H9 (cell line): ENCODE measurements around the gene MED13L. TPM values are rescaled to one million over a fixed set of nuclear protein-coding genes. Genes with fewer than 3 reads are reported as not detected.

Experiments
- DNase-seq: peaks from one replicate; pipeline ENCODE4 v3.0.0-alpha.2; 2017
- H2AFZ ChIP-seq: one replicate; pipeline ENCODE4 v1.6.1; 2013; ENCODE audit warnings: mild to moderate bottlenecking, low read length, control low read depth, moderate library complexity
- H2AK5ac ChIP-seq: 2 replicates; pipeline ENCODE4 v1.6.1; 2013; ENCODE audit warnings: low read length, control low read depth, mixed read lengths; ENCODE audit not compliant: insufficient read length
- H2BK120ac ChIP-seq: one replicate; pipeline ENCODE4 v1.6.1; 2013; ENCODE audit warnings: low read depth, mild to moderate bottlenecking, low read length, control low read depth, inconsistent platforms; ENCODE audit not compliant: poor library complexity, severe bottlenecking
- H2BK12ac ChIP-seq: 2 replicates; pipeline ENCODE4 v1.6.1; 2013; ENCODE audit warnings: low read length, control low read depth, mixed read lengths, low read depth; ENCODE audit not compliant: insufficient read length
- H2BK15ac ChIP-seq: 2 replicates; pipeline ENCODE4 v1.6.1; 2013; ENCODE audit warnings: low read depth, low read length, control low read depth
- H2BK20ac ChIP-seq: one replicate; pipeline ENCODE4 v1.6.1; 2013; ENCODE audit warnings: low read depth, mild to moderate bottlenecking, low read length, control low read depth, inconsistent platforms; ENCODE audit not compliant: poor library complexity, severe bottlenecking
- H2BK5ac ChIP-seq: 2 replicates; pipeline ENCODE4 v1.6.1; 2013; ENCODE audit warnings: low read length, control low read depth, mixed read lengths; ENCODE audit not compliant: insufficient read length
- H3K14ac ChIP-seq: 2 replicates; pipeline ENCODE4 v1.6.1; 2013; ENCODE audit warnings: low read length, control low read depth; ENCODE audit not compliant: insufficient read depth
- H3K18ac ChIP-seq: 2 replicates; pipeline ENCODE4 v1.6.1; 2013; ENCODE audit warnings: low read depth, mild to moderate bottlenecking, mixed read lengths, low read length, control low read depth; ENCODE audit not compliant: insufficient read length
- H3K23ac ChIP-seq: 2 replicates; pipeline ENCODE4 v1.6.1; 2013; ENCODE audit warnings: low read length, control low read depth, mixed read lengths, low read depth; ENCODE audit not compliant: insufficient read length
- H3K23me2 ChIP-seq: 2 replicates; pipeline ENCODE4 v1.6.1; 2013; ENCODE audit warnings: low read depth, mild to moderate bottlenecking, mixed read lengths, low read length, control low read depth; ENCODE audit not compliant: insufficient read length, poor library complexity, severe bottlenecking
- H3K27ac ChIP-seq: 2 replicates; pipeline ENCODE4 v1.5.1; 2013; ENCODE audit warnings: low read length, control low read depth, mixed read lengths, low read depth; ENCODE audit not compliant: insufficient read length
- H3K27me3 ChIP-seq: 2 replicates; pipeline ENCODE4 v1.6.1; 2013; ENCODE audit warnings: low read length, control low read depth, inconsistent platforms; ENCODE audit not compliant: insufficient read depth
- H3K4ac ChIP-seq: 2 replicates; pipeline ENCODE4 v1.6.1; 2013; ENCODE audit warnings: low read depth, mild to moderate bottlenecking, control low read depth, inconsistent platforms, low read length, moderate library complexity
- H3K4me1 ChIP-seq: 2 replicates; pipeline ENCODE4 v1.6.1; 2013; ENCODE audit warnings: low read length, control low read depth, inconsistent platforms; ENCODE audit not compliant: insufficient read depth
- H3K4me2 ChIP-seq: 2 replicates; pipeline ENCODE4 v1.6.1; 2013; ENCODE audit warnings: low read length, control low read depth, mixed read lengths; ENCODE audit not compliant: insufficient read length, insufficient read depth
- H3K56ac ChIP-seq: 2 replicates; pipeline ENCODE4 v1.6.1; 2013; ENCODE audit warnings: low read depth, mild to moderate bottlenecking, mixed read lengths, low read length, control low read depth; ENCODE audit not compliant: insufficient read length
- H3K79me1 ChIP-seq: 2 replicates; pipeline ENCODE4 v1.6.1; 2013; ENCODE audit warnings: low read depth, mild to moderate bottlenecking, moderate library complexity, low read length, control low read depth, inconsistent platforms; ENCODE audit not compliant: insufficient read depth, poor library complexity, severe bottlenecking
- H3K79me2 ChIP-seq: 2 replicates; pipeline ENCODE4 v1.6.1; 2013; ENCODE audit warnings: low read length, control low read depth, inconsistent platforms; ENCODE audit not compliant: insufficient read depth
- H3K9ac ChIP-seq: 2 replicates; pipeline ENCODE4 v1.6.1; 2013; ENCODE audit warnings: low read length, control low read depth, mixed read lengths; ENCODE audit not compliant: insufficient read length; ENCODE audit errors: extremely low read depth
- H3K9me3 ChIP-seq: one replicate; pipeline ENCODE4 v1.6.1; 2013; ENCODE audit warnings: low read depth, low read length, inconsistent platforms; ENCODE audit not compliant: control insufficient read depth
- H3T11ph ChIP-seq: one replicate; pipeline ENCODE4 v1.6.1; 2013; ENCODE audit warnings: mild to moderate bottlenecking, low read length, control low read depth, inconsistent platforms
- H4K20me1 ChIP-seq: one replicate; pipeline ENCODE4 v1.6.1; 2013; ENCODE audit not compliant: control insufficient read depth, insufficient read length, insufficient read depth
- H4K5ac ChIP-seq: 2 replicates; pipeline ENCODE4 v1.6.1; 2013; ENCODE audit warnings: low read depth, mild to moderate bottlenecking, mixed read lengths, low read length, control low read depth; ENCODE audit not compliant: insufficient read length
- H4K8ac ChIP-seq: replicated peaks from 2 replicates; pipeline ENCODE4 v1.6.1; 2013; ENCODE audit warnings: low read length, control low read depth, mixed read lengths, low read depth; ENCODE audit not compliant: insufficient read length
- H4K91ac ChIP-seq: 2 replicates; pipeline ENCODE4 v1.6.1; 2013; ENCODE audit warnings: low read depth, mild to moderate bottlenecking, moderate library complexity, mixed read lengths, low read length, control low read depth; ENCODE audit not compliant: insufficient read length
- H3K27ac Mint-ChIP-seq, 3 experiments: 2 replicates in 2 of 3; 3 replicates in 1 of 3; pipeline ENCODE4 v1.8.0; 2020 to 2021; ENCODE audit warnings: mixed read lengths in 3 of 3, mild to moderate bottlenecking in 1 of 3, moderate library complexity in 1 of 3
- H3K27me3 Mint-ChIP-seq: 2 replicates; pipeline ENCODE4 v1.8.0; 2021; ENCODE audit warnings: low read depth, mild to moderate bottlenecking, moderate library complexity, mixed read lengths
- H3K36me3 Mint-ChIP-seq, 3 experiments: 2 replicates in 2 of 3; 3 replicates in 1 of 3; pipeline ENCODE4 v1.8.0; 2020 to 2021; ENCODE audit warnings: low read depth in 3 of 3, mixed read lengths in 3 of 3; ENCODE audit not compliant: insufficient read depth in 1 of 3
- H3K4me1 Mint-ChIP-seq, 2 experiments: 2 replicates each; pipeline ENCODE4 v1.8.0; 2020; ENCODE audit warnings: mixed read lengths in 2 of 2
- H3K4me3 Mint-ChIP-seq, 2 experiments: 2 replicates in 1 of 2; 3 replicates in 1 of 2; pipeline ENCODE4 v1.8.0; 2020 to 2021; ENCODE audit warnings: mild to moderate bottlenecking in 2 of 2, mixed read lengths in 2 of 2, moderate library complexity in 1 of 2
- H3K9me3 Mint-ChIP-seq, 2 experiments: 2 replicates in 1 of 2; 3 replicates in 1 of 2; pipeline ENCODE4 v1.8.0; 2020; ENCODE audit warnings: mild to moderate bottlenecking in 2 of 2, mixed read lengths in 2 of 2, moderate library complexity in 1 of 2
- CTCF ChIP-seq: fragments of 200-600 bp; sonication (generic); conservative IDR thresholded peaks from 3 replicates; pipeline ENCODE4 v1.8.0; 2021; ENCODE audit warnings: antibody characterized with exemption, mild to moderate bottlenecking
- WGBS: extraction: QIAGEN DNeasy Blood & Tissue Kit; methylation state at CpG from one replicate; pipeline ENCODE4 v1.1.7; 2013; ENCODE audit warnings: missing lambda C conversion rate, low lambda C conversion rate, mixed read lengths; ENCODE audit not compliant: insufficient read length; ENCODE audit errors: extremely low coverage; 5-methylcytosine and 5-hydroxymethylcytosine counted together
- total RNA-seq: library from RNA; stranded (reverse); gene quantifications from 2 replicates; pipeline ENCODE4 v1.2.1, GENCODE V29; 2021

MED13L gene
- total RNA-seq, 1 experiment from 2014 or later = 52.4 TPM

DNA sequence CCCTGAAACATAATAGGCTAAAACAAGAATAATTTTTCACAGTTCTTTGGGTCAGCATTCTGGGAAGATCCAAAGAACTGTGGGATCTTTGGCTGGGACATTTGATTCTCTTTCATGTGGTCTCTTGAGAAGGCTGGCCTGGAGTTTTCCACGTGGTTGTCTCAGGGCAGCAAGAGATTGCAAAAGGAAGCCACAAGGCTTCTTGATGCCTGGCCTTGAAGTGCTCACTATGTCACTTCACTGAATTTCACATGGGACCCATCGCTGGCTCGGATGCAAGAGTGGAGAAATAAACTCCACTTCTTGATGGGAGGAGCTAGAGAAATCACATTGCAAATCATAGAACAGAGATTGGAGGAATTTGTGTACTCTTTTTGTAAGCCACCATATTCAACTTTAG is 343.4 kb downstream of the MED13L start:
- Mint-ChIP-seq H3K27me3 (peaks cover 1% of the 10 kb centered on the region), H3K9me3 (peaks cover 5 to 9% of the 10 kb centered on the region in 2 experiments)
- no CpG with 5 or more reads among the region's 3 CpGs for WGBS

More for the DNA sequence above, 343.4 kb downstream of the MED13L start:
- no peaks in the 10 kb centered on the region for H3K79me1 ChIP-seq
- no peak overlapping the region for H2AK5ac ChIP-seq
- H3K23ac ChIP-seq = no peak overlapping the region
- no peaks in the 10 kb centered on the region for H4K20me1 ChIP-seq
- H2BK15ac ChIP-seq = no peak overlapping the region
- no peaks in the 10 kb centered on the region for H3K79me2 ChIP-seq
- H4K5ac ChIP-seq = no peak overlapping the region
- no peaks in the 10 kb centered on the region for H3K27me3 ChIP-seq
- H3K9ac ChIP-seq = no peak overlapping the region
- H3K9me3 ChIP-seq = no peaks in the 10 kb centered on the region
- no peaks in the 10 kb centered on the region for H3K4me1 ChIP-seq
- H2BK20ac ChIP-seq = no peak overlapping the region
- no peak overlapping the region for H3K4ac ChIP-seq
- no peak overlapping the region for H3K4me3 Mint-ChIP-seq
- H3K14ac ChIP-seq = no peak overlapping the region
- no peak overlapping the region for H2BK120ac ChIP-seq
- no peak overlapping the region for H3K56ac ChIP-seq
- no peak overlapping the region for H3K27ac ChIP-seq
- H3T11ph ChIP-seq = no peak overlapping the region
- no peak overlapping the region for H3K27ac Mint-ChIP-seq
- TF ChIP-seq CTCF = no peak
- no peak overlapping the region for H4K91ac ChIP-seq
- no peak overlapping the region for H4K8ac ChIP-seq
- no peak overlapping the region for H2BK12ac ChIP-seq
- peaks cover 0 to 5% (median 2%) of the 10 kb centered on the region in 3 experiments; a peak in 5 of 7 replicates for H3K36me3 Mint-ChIP-seq
- no peaks in the 10 kb centered on the region for H3K23me2 ChIP-seq
- no peak overlapping the region for H3K18ac ChIP-seq
- H2BK5ac ChIP-seq = no peak overlapping the region
- DNase-seq = no peak
- no peaks in the 10 kb centered on the region for H3K4me1 Mint-ChIP-seq
- H3K4me2 ChIP-seq = no peak overlapping the region
- H2AFZ ChIP-seq = no peak overlapping the region
